HG03354 (cell line): ENCODE results near the gene MED13L.

Experiments used
- ATAC-seq: cut with Tn5 transposase; IDR thresholded peaks from one replicate; pipeline ENCODE4 v1.9.1; 2021; ENCODE audit warnings: mild to moderate bottlenecking; ENCODE audit not compliant: unreplicated experiment, poor library complexity, severe bottlenecking

The MED13L gene

GRCh38 chr12:116226026-116226425, 51.5 kb downstream of the MED13L start:
- no peak for ATAC-seq

- ATAC-seq, result no peak
Measured at GRCh38 chr12:116222358-116222757, 55.1 kb downstream of the MED13L start.

DNA sequence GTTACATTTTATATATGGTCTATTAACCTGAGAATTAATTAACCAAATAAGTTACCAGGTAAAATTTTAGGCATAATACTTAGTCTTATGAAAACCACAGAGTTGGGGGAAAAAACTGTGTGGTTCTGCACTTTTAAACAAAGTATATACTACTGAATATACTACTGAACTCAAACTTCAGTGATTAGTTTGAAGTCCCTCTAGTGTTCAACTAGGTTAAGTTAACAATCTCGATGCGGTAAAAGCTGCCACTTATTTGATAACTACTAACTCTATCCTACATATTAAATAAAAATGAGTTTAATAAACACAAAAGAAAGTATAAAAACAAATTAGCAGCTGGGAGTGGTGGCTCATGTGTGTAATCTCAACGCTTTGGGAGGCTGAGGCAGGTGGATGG, 56.7 kb downstream of the MED13L start:
- ATAC-seq, result no peak

- no peak for ATAC-seq
Measured at GRCh38 chr12:116217045-116217735, 60.3 kb downstream of the MED13L start.

DNA sequence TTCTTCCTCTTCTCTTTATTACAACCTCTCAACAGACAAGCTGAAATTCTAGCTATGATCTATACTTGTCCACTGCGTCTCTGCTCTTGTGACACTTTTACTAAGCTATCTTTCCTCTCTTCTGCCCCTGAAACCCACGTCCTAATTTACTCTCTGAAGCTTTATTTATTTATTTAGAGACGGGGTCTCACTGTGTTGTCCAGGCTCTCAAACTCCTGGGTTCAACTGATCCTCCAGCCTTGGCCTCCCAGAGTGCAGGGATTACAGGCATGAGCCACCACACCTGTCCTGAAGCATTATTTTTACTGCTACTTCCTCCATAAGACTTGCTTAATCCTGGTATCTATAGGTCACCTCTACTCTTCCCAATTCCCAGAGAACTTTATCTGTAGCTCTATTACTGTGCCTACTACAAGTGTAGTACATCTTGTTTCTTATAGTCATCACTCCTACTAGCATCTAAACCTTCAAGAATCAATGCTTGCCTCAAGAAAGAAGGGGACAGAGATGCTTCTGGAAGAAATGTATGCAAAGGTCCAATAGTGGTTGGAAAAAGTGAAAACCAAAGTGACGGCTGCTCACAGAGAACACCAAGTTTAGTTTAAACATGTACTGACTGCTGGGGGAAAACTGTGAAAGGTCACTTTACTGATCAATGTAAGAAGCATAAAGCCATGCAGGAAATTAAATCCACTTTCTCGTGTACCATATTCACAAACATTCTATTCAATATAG, 61.3 kb downstream of the MED13L start:
- ATAC-seq, result no peak

GRCh38 chr12:116215023-116215422, 62.5 kb downstream of the MED13L start:
- no peak for ATAC-seq

GRCh38 chr12:116213885-116214527, 63.5 kb downstream of the MED13L start:
- ATAC-seq, result no peak

GRCh38 chr12:116213014-116213413, 64.5 kb downstream of the MED13L start:
- no peak for ATAC-seq

- no peak for ATAC-seq
Measured at GRCh38 chr12:116210762-116211161, 66.7 kb downstream of the MED13L start.

DNA sequence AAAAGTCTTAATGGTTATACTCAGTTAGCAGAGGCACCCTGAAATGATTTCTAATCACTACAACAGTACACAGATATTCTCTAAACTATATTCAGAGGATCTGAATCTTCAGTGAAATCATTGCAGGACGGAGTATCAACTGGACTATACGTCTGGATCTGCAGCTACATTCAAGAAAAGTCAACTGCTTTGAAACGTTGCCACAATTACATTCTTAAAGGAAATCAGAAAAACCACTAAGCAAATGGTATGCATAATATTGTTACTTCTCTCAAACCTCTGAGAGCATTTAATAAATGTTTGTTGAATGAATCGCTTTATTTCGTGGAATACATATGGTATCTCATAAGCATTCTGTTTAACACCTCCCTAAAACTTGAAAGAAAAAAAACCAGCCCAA, 67.4 kb downstream of the MED13L start:
- ATAC-seq, result no peak

DNA sequence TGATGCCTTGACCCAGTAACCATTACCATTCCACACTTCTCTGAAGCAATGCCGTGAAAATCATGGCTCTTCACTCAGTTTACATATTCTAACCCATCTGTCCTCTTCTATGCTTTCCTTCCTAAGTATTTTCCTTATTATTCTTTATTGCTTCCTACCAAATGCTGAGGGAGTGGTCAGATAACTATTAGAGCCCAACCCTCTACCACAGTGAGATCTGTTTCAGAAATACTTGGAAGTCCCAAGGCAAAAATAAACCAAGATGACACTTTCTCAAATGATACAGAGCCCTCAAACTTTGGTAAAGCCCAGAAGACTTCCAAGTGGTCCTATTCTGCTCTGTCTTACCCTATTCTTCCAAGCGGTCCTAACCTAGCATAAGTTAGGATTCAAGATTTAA, 68.0 kb downstream of the MED13L start:
- no peak for ATAC-seq

GRCh38 chr12:116207274-116207673, 70.2 kb downstream of the MED13L start:
- ATAC-seq, result no peak

- no peak for ATAC-seq
Measured at GRCh38 chr12:116206828-116207227, 70.7 kb downstream of the MED13L start.

- ATAC-seq, result no peak
Measured at GRCh38 chr12:116204785-116205184, 72.7 kb downstream of the MED13L start.

DNA sequence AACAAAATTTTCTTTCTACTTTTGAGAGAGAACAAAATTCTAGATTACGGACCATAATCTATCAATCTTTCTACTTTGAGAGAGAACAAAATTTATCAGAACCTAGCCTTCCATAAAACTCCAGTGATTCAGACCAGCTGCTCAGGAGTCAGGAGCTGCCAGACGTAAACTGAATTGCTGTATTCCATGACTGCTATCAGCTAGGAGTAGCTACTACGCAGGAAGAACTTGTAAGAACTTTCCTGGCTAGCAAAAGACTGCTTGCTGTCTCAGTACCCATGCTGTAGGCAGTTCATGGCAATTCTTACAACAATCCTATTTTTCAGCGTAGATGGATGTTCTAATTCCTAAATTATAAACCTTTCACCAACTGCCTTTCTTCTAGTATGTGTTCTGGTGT, 73.3 kb downstream of the MED13L start:
- ATAC-seq, result no peak

GRCh38 chr12:116202940-116203339, 74.6 kb downstream of the MED13L start:
- no peak for ATAC-seq

GRCh38 chr12:116202433-116202832, 75.1 kb downstream of the MED13L start:
- ATAC-seq, result no peak

GRCh38 chr12:116201908-116202307, 75.6 kb downstream of the MED13L start:
- no peak for ATAC-seq

GRCh38 chr12:116201359-116201758, 76.1 kb downstream of the MED13L start:
- ATAC-seq, result no peak

DNA sequence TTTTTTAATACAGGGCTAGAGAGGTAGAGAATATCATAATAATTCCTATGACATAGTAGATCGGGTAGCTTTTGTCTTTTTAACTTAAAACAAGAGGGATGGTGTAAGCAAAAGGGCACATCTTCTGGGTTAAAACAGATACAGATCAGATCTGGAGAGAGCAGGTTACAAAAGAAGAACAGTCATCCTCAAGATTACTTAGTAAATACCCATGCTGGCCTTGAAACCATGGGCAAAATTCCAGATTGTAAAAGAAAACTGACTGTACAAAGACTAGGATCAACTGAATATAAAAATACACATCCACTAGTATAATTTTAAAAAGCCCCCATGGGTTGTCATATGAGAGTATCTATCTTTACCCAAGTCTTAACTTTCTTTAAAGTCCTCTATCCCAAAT, 76.7 kb downstream of the MED13L start:
- no peak for ATAC-seq

GRCh38 chr12:116199160-116199706, 78.3 kb downstream of the MED13L start:
- no peak for ATAC-seq
